A673 (cell line): ENCODE measurements around the gene EXOC4. TPM values are rescaled to one million over a fixed set of nuclear protein-coding genes. Genes with fewer than 3 reads are reported as not detected.

ENCODE experiments used
- BruUV-seq: library from RNA; stranded (reverse); fragments of 400-500 nt; replicated peaks from 2 replicates; lab custom pipeline; 2021; lab: Mats Ljungman, UMichigan
- CTCF ChIA-PET: fragments of 300-600 bp; sonication (Branson Sonifier 250); formaldehyde crosslinking; loops from one replicate; lab custom pipeline; 2022; ENCODE audit warnings: antibody characterized with exemption; lab: Charles Lee
- POLR2A ChIA-PET: fragments of 300-600 bp; sonication (Branson Sonifier 250); formaldehyde crosslinking; loops from one replicate; lab custom pipeline; 2022; ENCODE audit warnings: antibody characterized with exemption; ENCODE audit not compliant: low non-redundant PET; lab: Charles Lee
- DNase-seq: peaks from one replicate; pipeline ENCODE4 v3.0.0-alpha.2; 2015; ENCODE audit warnings: low spot score
- H3K27ac ChIP-seq: fragments of 200-600 bp; sonication (generic); 2 replicates; pipeline ENCODE4 v1.5.1; 2016; ENCODE audit warnings: mixed run types, low read depth, mild to moderate bottlenecking, mixed read lengths, antibody characterized with exemption, low read length; ENCODE audit not compliant: poor library complexity, severe bottlenecking
- H3K27me3 ChIP-seq: fragments of 200-600 bp; sonication (generic); replicated peaks from 2 replicates; pipeline ENCODE4 v1.6.1; 2017; ENCODE audit warnings: mixed run types, low read depth, mild to moderate bottlenecking, mixed read lengths, antibody characterized with exemption, low read length; ENCODE audit not compliant: insufficient read depth, poor library complexity
- H3K36me3 ChIP-seq: fragments of 200-600 bp; sonication (generic); 2 replicates; pipeline ENCODE4 v1.6.1; 2016; ENCODE audit warnings: mixed run types, mild to moderate bottlenecking, mixed read lengths, antibody characterized with exemption, low read length; ENCODE audit not compliant: insufficient read depth, poor library complexity, severe bottlenecking
- H3K4me1 ChIP-seq: fragments of 200-600 bp; sonication (generic); 2 replicates; pipeline ENCODE4 v1.6.1; 2017; ENCODE audit warnings: mixed run types, mild to moderate bottlenecking, mixed read lengths, antibody characterized with exemption, low read length; ENCODE audit not compliant: insufficient read depth, poor library complexity, severe bottlenecking
- H3K4me3 ChIP-seq: fragments of 200-600 bp; sonication (generic); 2 replicates; pipeline ENCODE4 v1.5.1; 2016; ENCODE audit warnings: low read depth, mixed run types, mild to moderate bottlenecking, mixed read lengths, low read length; ENCODE audit not compliant: poor library complexity, severe bottlenecking
- H3K9me3 ChIP-seq: fragments of 200-600 bp; sonication (generic); 2 replicates; pipeline ENCODE4 v1.6.1; 2016; ENCODE audit warnings: mixed run types, low read depth, mild to moderate bottlenecking, mixed read lengths, antibody characterized with exemption, low read length; ENCODE audit not compliant: poor library complexity, severe bottlenecking
- CTCF ChIP-seq: fragments of 300-800, 200-600 bp; sonication (generic); conservative IDR thresholded peaks from 2 replicates; pipeline ENCODE4 v1.5.1; 2017; ENCODE audit warnings: low read depth, mild to moderate bottlenecking, antibody characterized with exemption, low read length, moderate library complexity, mixed read lengths
- EZH2 ChIP-seq: fragments of 200-600 bp; sonication (generic); IDR thresholded peaks from 2 replicates; pipeline ENCODE4 v1.6.1; 2017; ENCODE audit warnings: borderline replicate concordance, low read depth, mild to moderate bottlenecking, mixed read lengths, antibody characterized with exemption, low read length; ENCODE audit not compliant: poor library complexity, severe bottlenecking
- intact Hi-C: fragments of 100-400 bp; cut with micrococcal nuclease; formaldehyde crosslinking; loops from one replicate; pipeline ENCODE4 v1.10.0; 2022; ENCODE audit not compliant: unreplicated experiment
- total RNA-seq: library from RNA; stranded (reverse); gene quantifications from 2 replicates; pipeline ENCODE4 v1.2.3, GENCODE V29; 2021

EXOC4 gene
- total RNA-seq, 1 experiment from 2014 or later = 66.1 TPM

GRCh38 chr7:133804127-133804526 lies 551.2 kb downstream of the EXOC4 start:
- intact Hi-C loops = no loop called here
- H3K27ac ChIP-seq = no peak overlapping the region
- H3K27me3 ChIP-seq = no peaks in the 10 kb centered on the region
- no peaks in the 10 kb centered on the region for H3K9me3 ChIP-seq
- no peak for DNase-seq
- POLR2A ChIA-PET = no interaction called here
- CTCF ChIA-PET = no interaction called here
- H3K4me3 ChIP-seq = no peak overlapping the region
- TF ChIP-seq CTCF (no peak), EZH2 (no peak)
- H3K36me3 ChIP-seq = no peaks in the 10 kb centered on the region
- BruUV-seq = no TSS peak
- no peaks in the 10 kb centered on the region for H3K4me1 ChIP-seq

GRCh38 chr7:133805426-133805825 lies 552.5 kb downstream of the EXOC4 start:
- Histone ChIP-seq H3K9me3 (no peaks in the 10 kb centered on the region), H3K4me3 (no peak overlapping the region), H3K27ac (no peak overlapping the region), H3K36me3 (no peaks in the 10 kb centered on the region), H3K4me1 (no peaks in the 10 kb centered on the region), H3K27me3 (no peaks in the 10 kb centered on the region)
- CTCF ChIA-PET = no interaction called here
- no peak for DNase-seq
- TF ChIP-seq EZH2 (no peak), CTCF (no peak)
- intact Hi-C loops = no loop called here
- BruUV-seq = no TSS peak
- POLR2A ChIA-PET = no interaction called here

GRCh38 chr7:133807624-133808492 lies 555.0 kb downstream of the EXOC4 start:
- Histone ChIP-seq H3K4me3 (no peak overlapping the region), H3K27ac (no peak overlapping the region), H3K9me3 (no peaks in the 10 kb centered on the region), H3K36me3 (no peaks in the 10 kb centered on the region), H3K4me1 (no peaks in the 10 kb centered on the region), H3K27me3 (no peaks in the 10 kb centered on the region)
- CTCF ChIA-PET = no interaction called here
- POLR2A ChIA-PET = no interaction called here
- no TSS peak for BruUV-seq
- DNase-seq = no peak
- TF ChIP-seq CTCF (no peak), EZH2 (no peak)
- intact Hi-C loops = no loop called here
